H1 (cell line): ENCODE measurements around the gene PDPK1. TPM values are rescaled to one million over a fixed set of nuclear protein-coding genes. Genes with fewer than 3 reads are reported as not detected.
"Not testable (repeated sequence)": the region's sequence is repeated elsewhere in the genome, so short reads cannot be mapped to it uniquely, and the experiment has no call there.

Experiments used
- CTCF ChIA-PET: fragments of 300-600 bp; sonication (Branson Sonifier 250); formaldehyde crosslinking; loops from one replicate; lab custom pipeline; 2021; ENCODE audit not compliant: partially characterized antibody; lab: Charles Lee
- POLR2A ChIA-PET: fragments of 300-600 bp; sonication (Branson Sonifier 250); formaldehyde crosslinking; loops from one replicate; lab custom pipeline; 2021; ENCODE audit warnings: inconsistent platforms; ENCODE audit not compliant: partially characterized antibody; lab: Charles Lee
- DNase-seq, 2 experiments: peaks; one replicate each; pipeline versions ENCODE4 v3.0.0 to v3.0.0-alpha.2; 2010 to 2022; ENCODE audit warnings: low spot score in 2 of 2, low read depth in 1 of 2, mixed read lengths in 1 of 2
- FAIRE-seq: peaks from 2 replicates; lab custom pipeline; 2011; peaks lifted over from hg19 to GRCh38; lab: Jason Lieb, UNC
- H2AFZ ChIP-seq: 2 replicates; pipeline ENCODE4 v1.8.1; 2012; ENCODE audit warnings: low read length, inconsistent platforms
- H2AK5ac ChIP-seq: 2 replicates; pipeline ENCODE4 v1.6.1; 2013; ENCODE audit warnings: low read depth, low read length
- H2BK120ac ChIP-seq: replicated peaks from 2 replicates; pipeline ENCODE3; 2013; ENCODE audit warnings: low read depth, low read length, inconsistent platforms
- H2BK12ac ChIP-seq: 2 replicates; pipeline ENCODE4 v1.6.1; 2013; ENCODE audit warnings: low read depth, low read length
- H2BK15ac ChIP-seq: 2 replicates; pipeline ENCODE4 v1.6.1; 2013; ENCODE audit warnings: low read length
- H2BK20ac ChIP-seq: 2 replicates; pipeline ENCODE4 v1.6.1; 2013; ENCODE audit warnings: low read length
- H2BK5ac ChIP-seq: 2 replicates; pipeline ENCODE4 v1.6.1; 2013; ENCODE audit warnings: low read depth, low read length
- H3K14ac ChIP-seq: 2 replicates; pipeline ENCODE4 v1.6.1; 2013; ENCODE audit warnings: inconsistent platforms; ENCODE audit not compliant: insufficient read length
- H3K18ac ChIP-seq: 2 replicates; pipeline ENCODE4 v1.6.1; 2013; ENCODE audit warnings: low read length; ENCODE audit errors: extremely low read depth
- H3K23ac ChIP-seq: 2 replicates; pipeline ENCODE4 v1.6.1; 2013; ENCODE audit warnings: inconsistent platforms; ENCODE audit not compliant: insufficient read length
- H3K23me2 ChIP-seq: 2 replicates; pipeline ENCODE4 v1.6.1; 2013; ENCODE audit warnings: low read depth, low read length
- H3K27ac ChIP-seq: 2 replicates; pipeline ENCODE4 v1.6.1; 2011; ENCODE audit warnings: low read depth, low read length, inconsistent platforms
- H3K27me3 ChIP-seq, 4 experiments: replicated peaks in 1 of 4; 1 replicate in 1 of 4; 2 replicates in 3 of 4; pipeline versions ENCODE4 v1.6.1 to v1.8.1; 2011 to 2013; ENCODE audit warnings: low read length in 3 of 4, mild to moderate bottlenecking in 3 of 4, inconsistent platforms in 2 of 4, mixed read lengths in 2 of 4, moderate library complexity in 1 of 4; ENCODE audit not compliant: control insufficient read depth in 3 of 4, insufficient read depth in 3 of 4; ENCODE audit errors: extremely low read depth in 1 of 4
- H3K36me3 ChIP-seq, 4 experiments: 2 replicates each; pipeline versions ENCODE4 v1.6.1 to v1.8.1; 2011 to 2013; ENCODE audit warnings: mild to moderate bottlenecking in 4 of 4, low read length in 3 of 4, moderate library complexity in 2 of 4, control low read depth in 1 of 4, inconsistent platforms in 1 of 4; ENCODE audit not compliant: insufficient read depth in 4 of 4, control insufficient read depth in 2 of 4
- H3K4ac ChIP-seq: replicated peaks from 2 replicates; pipeline ENCODE3; 2013; ENCODE audit warnings: low read length, low read depth, mixed read lengths, inconsistent platforms; ENCODE audit not compliant: insufficient read length
- H3K4me1 ChIP-seq, 4 experiments: replicated peaks in 1 of 4; 1 replicate in 1 of 4; 2 replicates in 3 of 4; pipeline versions ENCODE4 v1.6.1 to v1.8.1; 2011 to 2013; ENCODE audit warnings: low read length in 3 of 4, inconsistent platforms in 2 of 4, mixed read lengths in 1 of 4; ENCODE audit not compliant: insufficient read depth in 4 of 4, control insufficient read depth in 3 of 4
- H3K4me2 ChIP-seq, 2 experiments: 2 replicates each; pipeline versions ENCODE4 v1.6.1 to v1.8.1; 2011 to 2013; ENCODE audit warnings: low read depth in 2 of 2, low read length in 2 of 2, control low read depth in 1 of 2, inconsistent platforms in 1 of 2, mild to moderate bottlenecking in 1 of 2; ENCODE audit not compliant: insufficient read depth in 1 of 2
- H3K4me3 ChIP-seq, 4 experiments: fragments of 200-600, 300-600 bp in 1 of 4; sonication (generic), shearing (Covaris generic), sonication (Bioruptor Twin) in 1 of 4; 2 replicates each; pipeline versions ENCODE4 v1.5.1 to v1.8.1; 2011 to 2016; ENCODE audit warnings: low read length in 4 of 4, low read depth in 3 of 4, control low read depth in 2 of 4, inconsistent platforms in 2 of 4, mild to moderate bottlenecking in 2 of 4, mixed read lengths in 1 of 4, moderate library complexity in 1 of 4; ENCODE audit not compliant: insufficient read depth in 2 of 4; ENCODE audit errors: extremely low read depth in 1 of 4
- H3K56ac ChIP-seq: replicated peaks from 2 replicates; pipeline ENCODE3; 2013; ENCODE audit warnings: low read depth, mild to moderate bottlenecking, mixed read lengths, low read length, inconsistent platforms; ENCODE audit not compliant: insufficient read length
- H3K79me1 ChIP-seq: 2 replicates; pipeline ENCODE4 v1.6.1; 2013; ENCODE audit warnings: low read depth, low read length, control low read depth
- H3K79me2 ChIP-seq, 2 experiments: 2 replicates each; pipeline versions ENCODE4 v1.6.1 to v1.8.1; 2012 to 2013; ENCODE audit warnings: low read length in 2 of 2, mild to moderate bottlenecking in 2 of 2, inconsistent platforms in 1 of 2; ENCODE audit not compliant: insufficient read depth in 2 of 2, control insufficient read depth in 1 of 2
- H3K9ac ChIP-seq, 4 experiments: replicated peaks in 1 of 4; 1 replicate in 1 of 4; 2 replicates in 3 of 4; pipeline versions ENCODE4 v1.6.1 to v1.8.1; 2011 to 2013; ENCODE audit warnings: low read depth in 3 of 4, low read length in 3 of 4, control low read depth in 2 of 4, mild to moderate bottlenecking in 2 of 4, moderate library complexity in 2 of 4, inconsistent platforms in 1 of 4; ENCODE audit errors: extremely low read depth in 1 of 4
- H3K9me3 ChIP-seq, 2 experiments: 2 replicates each; pipeline versions ENCODE4 v1.6.1 to v1.8.1; 2012 to 2013; ENCODE audit warnings: mild to moderate bottlenecking in 2 of 2, moderate library complexity in 2 of 2, control low read depth in 1 of 2, inconsistent platforms in 1 of 2, low read depth in 1 of 2, low read length in 1 of 2, mixed read lengths in 1 of 2; ENCODE audit not compliant: insufficient read depth in 2 of 2
- H4K20me1 ChIP-seq, 2 experiments: replicated peaks in 1 of 2; 2 replicates each; pipeline versions ENCODE3 to v1.8.1; 2011 to 2013; ENCODE audit warnings: inconsistent platforms in 2 of 2, low read length in 2 of 2, mild to moderate bottlenecking in 1 of 2; ENCODE audit not compliant: insufficient read depth in 2 of 2, control insufficient read depth in 1 of 2
- H4K5ac ChIP-seq: 2 replicates; pipeline ENCODE4 v1.6.1; 2013; ENCODE audit warnings: low read length, low read depth, mixed read lengths, inconsistent platforms; ENCODE audit not compliant: insufficient read length
- H4K8ac ChIP-seq: 2 replicates; pipeline ENCODE4 v1.8.0; 2013; ENCODE audit warnings: mild to moderate bottlenecking, moderate library complexity, low read length, inconsistent platforms; ENCODE audit not compliant: insufficient read depth; ENCODE audit errors: extremely low read depth
- H4K91ac ChIP-seq: replicated peaks from 2 replicates; pipeline ENCODE3; 2013; ENCODE audit warnings: low read length, mixed read lengths, inconsistent platforms; ENCODE audit not compliant: insufficient read length
- WGBS, 2 experiments: shearing (Covaris generic) in 1 of 2; methylation state at CpG; one replicate each; pipeline versions ENCODE4 v1.1.6 to v1.1.7; 2013 to 2015; ENCODE audit warnings: low lambda C conversion rate in 2 of 2, mixed read lengths in 2 of 2, inconsistent platforms in 1 of 2, low coverage in 1 of 2, missing lambda C conversion rate in 1 of 2; ENCODE audit not compliant: insufficient replicate concordance in 2 of 2, insufficient coverage in 1 of 2, insufficient read length in 1 of 2; ENCODE audit errors: extremely low coverage in 1 of 2, missing lambda C conversion rate in 1 of 2; 5-methylcytosine and 5-hydroxymethylcytosine counted together
- polyA plus RNA-seq, 7 experiments: library from polyadenylated mRNA; depleted of rRNA in 3 of 7; stranded (reverse) in 5 of 7; unstranded in 2 of 7; fragments of >200 nt in 5 of 7; fragments of 200-250 nt in 2 of 7; gene quantifications; 1 replicate in 5 of 7; 2 replicates in 1 of 7; 4 replicates in 1 of 7; pipeline versions ENCODE4 v1.2.1 to v1.2.3, GENCODE V29; 2011 to 2013; ENCODE audit warnings: missing spikeins in 2 of 7, mixed read lengths in 2 of 7
- total RNA-seq: library from RNA; stranded (reverse); fragmentation: NEBNext Ultra II Directional; extraction: Animal tissue kit (Norgen Biotek cat#: 25700); gene quantifications from 2 replicates; pipeline ENCODE4 v1.2.1, GENCODE V29; 2021

The PDPK1 gene
- total and polyA plus RNA-seq, 2 of the 8 experiments (the other 6 are each of a cell fraction or from before 2014, with no cell fraction given) = 17.1 to 27.8 TPM

DNA sequence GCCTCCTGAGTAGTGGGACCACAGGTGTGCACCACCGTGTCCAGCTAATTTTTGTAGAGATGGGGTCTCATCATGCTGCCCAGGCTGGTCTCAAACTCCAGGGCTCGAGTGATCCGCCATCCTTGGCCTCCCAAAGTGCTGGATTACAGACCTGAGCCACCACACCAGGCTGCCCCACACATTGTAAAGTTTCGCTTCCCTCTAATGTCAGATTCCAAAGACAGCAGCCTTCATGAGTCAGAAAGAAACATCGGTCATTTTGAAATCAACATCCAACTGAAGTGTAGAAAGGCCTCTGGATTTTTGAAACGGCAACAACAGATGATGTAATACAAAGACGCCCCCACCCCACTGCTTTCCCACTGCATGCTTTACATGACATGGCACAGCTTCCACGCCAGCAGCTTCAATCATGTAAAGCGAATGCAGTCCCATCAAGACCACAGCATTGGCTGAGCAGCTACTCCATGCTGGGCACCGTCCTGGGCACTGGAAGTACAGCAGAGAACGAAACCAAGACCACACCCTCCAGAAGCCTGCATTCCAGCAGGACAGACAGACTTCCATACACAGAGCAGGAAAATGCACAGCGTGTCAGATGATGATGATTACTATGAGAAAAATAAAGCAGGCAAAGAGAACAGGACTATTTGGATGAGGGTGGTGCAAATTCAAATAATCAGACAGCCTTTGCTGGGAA, 107.1 kb downstream of the PDPK1 start:
- H2BK20ac ChIP-seq, H3K4me2 ChIP-seq, CTCF ChIA-PET, H3K4me1 ChIP-seq, H2AFZ ChIP-seq, H3K4me3 ChIP-seq, H3K23ac ChIP-seq, H3K23me2 ChIP-seq, H4K8ac ChIP-seq, H2AK5ac ChIP-seq, DNase-seq, FAIRE-seq, H3K79me2 ChIP-seq, H3K4ac ChIP-seq, H2BK15ac ChIP-seq, H3K79me1 ChIP-seq, POLR2A ChIA-PET, H4K5ac ChIP-seq, H2BK120ac ChIP-seq, H3K18ac ChIP-seq, H3K36me3 ChIP-seq, H3K27me3 ChIP-seq, H2BK5ac ChIP-seq, H3K9ac ChIP-seq, H4K91ac ChIP-seq, H3K56ac ChIP-seq, H3K9me3 ChIP-seq, H3K27ac ChIP-seq, H4K20me1 ChIP-seq, H2BK12ac ChIP-seq, H3K14ac ChIP-seq: not testable (repeated sequence)
- no CpG with 5 or more reads among the region's 12 CpGs for WGBS, 2 experiments

DNA sequence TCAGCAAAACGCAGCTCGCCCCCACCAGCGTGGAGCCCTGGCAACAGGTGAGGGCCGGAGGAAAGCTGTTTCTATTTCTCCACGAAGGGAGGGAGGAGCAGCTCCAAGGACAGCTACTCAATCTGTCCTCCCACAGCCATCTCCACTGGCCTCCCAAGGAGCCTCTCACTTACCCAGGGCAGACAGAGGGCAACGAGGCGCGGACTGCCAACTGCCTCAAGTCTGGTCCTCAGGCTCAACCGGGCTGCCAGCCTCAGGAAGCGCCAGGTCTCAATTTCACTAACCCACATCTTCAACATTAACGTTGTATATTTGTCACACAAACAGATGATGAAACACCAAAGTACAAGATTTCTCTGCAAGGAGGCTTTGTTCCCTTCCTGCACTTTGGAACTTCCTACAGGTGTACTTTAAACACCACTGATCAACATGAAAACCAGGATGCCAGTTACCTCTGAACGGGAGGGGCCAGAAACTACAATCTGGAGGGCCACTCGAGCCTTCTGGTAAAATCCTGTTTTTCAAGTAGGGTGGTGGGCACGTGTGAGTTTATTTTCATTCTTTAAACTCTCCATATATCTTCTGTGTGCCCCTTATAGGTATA, 113.5 kb downstream of the PDPK1 start:
- H3K4me2 ChIP-seq, H3K36me3 ChIP-seq, H3K9ac ChIP-seq, H3K14ac ChIP-seq, H2AK5ac ChIP-seq, H4K91ac ChIP-seq, H3K79me2 ChIP-seq, H4K20me1 ChIP-seq, H2BK5ac ChIP-seq, H2BK12ac ChIP-seq, H3K4me1 ChIP-seq, H3K18ac ChIP-seq, H4K8ac ChIP-seq, CTCF ChIA-PET, H3K9me3 ChIP-seq, H3K23ac ChIP-seq, H3K27me3 ChIP-seq, H3K27ac ChIP-seq, H3K4me3 ChIP-seq, H3K4ac ChIP-seq, H2BK20ac ChIP-seq, POLR2A ChIA-PET, FAIRE-seq, H2BK15ac ChIP-seq, H2BK120ac ChIP-seq, H3K23me2 ChIP-seq, H4K5ac ChIP-seq, H2AFZ ChIP-seq, DNase-seq, H3K79me1 ChIP-seq, H3K56ac ChIP-seq: not testable (repeated sequence)
- no CpG with 5 or more reads among the region's 14 CpGs for WGBS, 2 experiments
